Renal cortex interstitium (tissue), 11 donors: ENCODE results near the gene ANKRA2. TPM values are rescaled to one million over a fixed set of nuclear protein-coding genes. Genes with fewer than 3 reads are reported as not detected.
"Not testable (repeated sequence)": the region's sequence is repeated elsewhere in the genome, so short reads cannot be mapped to it uniquely, and the experiment has no call there.

ENCODE experiments used
- DNase-seq, 11 donors: peaks; one replicate each; pipeline ENCODE4 v3.0.0-alpha.2; 2013; ENCODE audit warnings: low read depth in 9 of 11, low spot score in 4 of 11; ENCODE audit errors: extremely low read depth in 1 of 11
- polyA plus RNA-seq, 3 donors: library from polyadenylated mRNA; unstranded; fragments of 120-200 nt; gene quantifications; one replicate each; pipeline ENCODE4 v1.2.1, GENCODE V29; 2013; ENCODE audit not compliant: insufficient read length in 3 of 3

ANKRA2 gene
- polyA plus RNA-seq, 3 donors: 34.8 to 57.2 (median 51.8) TPM

- no peak for DNase-seq
These were observed 41.6 kb downstream of the ANKRA2 start for GRCh38 chr5:73523861-73524260.

DNA sequence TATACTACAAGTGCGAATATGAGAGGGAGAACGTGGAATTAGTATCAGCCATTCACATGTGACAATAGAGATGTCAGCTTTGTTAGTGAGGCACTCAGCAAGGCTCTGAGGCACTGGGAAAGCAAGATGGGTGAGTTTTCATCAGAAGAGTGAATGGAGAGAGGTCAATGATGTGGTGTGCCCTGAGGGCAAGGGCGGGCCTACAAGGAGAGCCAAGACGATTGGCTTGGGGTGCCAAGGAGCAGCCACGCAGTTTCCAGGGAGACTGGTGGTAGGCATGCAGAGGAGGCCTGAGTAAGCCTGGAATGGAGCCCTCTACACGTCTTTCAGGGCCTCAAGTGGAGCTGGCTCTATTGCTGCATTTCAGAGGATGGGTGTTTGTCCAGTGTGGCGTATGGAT lies 42.5 kb downstream of the ANKRA2 start:
- no peak for DNase-seq

GRCh38 chr5:73519531-73520283 lies 45.7 kb downstream of the ANKRA2 start:
- peak in 8 of 11 donors; percentile 59 to 76 (median 67) for DNase-seq

DNA sequence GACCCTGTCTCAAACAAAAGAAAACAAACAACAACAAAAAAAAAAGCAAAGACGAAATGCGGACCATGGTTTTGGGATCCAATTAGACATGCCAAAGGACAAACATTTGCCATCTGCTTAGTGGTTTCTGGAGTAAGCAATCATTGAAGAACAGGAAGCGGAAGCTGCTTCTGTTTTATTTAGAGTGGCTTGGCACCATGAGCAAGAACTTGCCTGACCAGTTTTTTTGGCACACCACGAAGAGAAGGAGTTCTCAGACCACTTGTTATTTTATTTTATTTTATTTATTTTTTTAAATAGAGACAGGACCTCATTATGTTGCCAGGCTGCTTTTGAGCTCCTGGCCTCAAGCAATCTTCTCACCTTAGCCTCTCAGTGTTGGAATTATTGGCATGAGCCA lies 50.2 kb downstream of the ANKRA2 start:
- DNase-seq: no peak

DNA sequence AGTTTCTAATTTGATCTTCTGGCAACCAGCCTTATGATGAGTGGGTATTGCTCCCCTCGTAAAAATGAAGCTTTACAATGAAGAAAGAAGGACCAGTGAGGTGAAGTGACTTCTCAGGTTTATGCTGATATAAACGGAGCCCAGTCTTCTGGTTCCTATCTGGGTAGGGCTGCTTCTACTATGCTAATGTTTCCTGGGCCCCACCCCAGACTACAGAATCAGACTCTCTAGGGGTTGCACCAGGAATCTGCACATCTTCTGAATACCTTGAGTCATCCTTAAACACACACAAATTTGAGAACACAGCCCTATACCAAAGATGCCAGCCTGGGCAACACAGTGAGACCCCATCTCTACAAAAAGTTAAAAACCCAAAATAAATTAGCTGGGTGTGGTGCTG lies 51.0 kb downstream of the ANKRA2 start:
- DNase-seq: no peak

- DNase-seq: no peak
These were observed 51.4 kb downstream of the ANKRA2 start for GRCh38 chr5:73513996-73514395.

GRCh38 chr5:73508521-73508920 lies 56.9 kb downstream of the ANKRA2 start:
- DNase-seq: not testable (repeated sequence)

- DNase-seq: no peak
These were observed 58.4 kb downstream of the ANKRA2 start for GRCh38 chr5:73507062-73507461.

DNA sequence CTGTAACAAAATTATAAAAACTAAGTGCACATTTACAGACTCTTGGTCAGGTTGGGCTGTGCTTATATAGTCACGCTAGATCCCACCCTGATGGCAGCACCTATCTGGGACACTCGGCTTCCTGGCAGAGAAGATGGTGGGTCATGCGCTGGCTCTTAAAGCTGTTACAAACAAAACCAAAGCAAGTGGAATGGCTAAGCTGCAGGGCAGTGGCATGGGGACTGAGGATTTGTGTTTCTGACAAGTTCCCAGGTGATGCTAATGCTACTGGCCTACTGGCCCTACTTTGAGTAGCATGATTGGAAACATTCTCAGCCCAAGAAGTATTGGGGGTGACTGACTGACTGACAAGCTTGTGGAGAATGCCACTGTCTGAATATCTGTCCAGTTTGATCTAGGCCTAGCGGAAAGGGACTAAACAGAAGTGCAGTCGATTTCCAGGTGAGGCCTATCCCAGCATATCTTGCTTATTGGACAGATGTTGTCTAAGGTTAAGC lies 58.9 kb downstream of the ANKRA2 start:
- no peak for DNase-seq

Other genes with a start within 250 kb of the ANKRA2 start
- 10 to 100 TPM; 11.5 to 16.4 (median 12.7) TPM for gene FOXD1, start 116.9 kb downstream of the ANKRA2 start, polyA plus RNA-seq
- gene BTF3, start 67.2 kb downstream of the ANKRA2 start, polyA plus RNA-seq: 1,000 to 10,000 TPM in 2 of 3 donors, 100 to 1,000 TPM in 1; 858 to 1,111 (median 1,033) TPM
- gene UTP15, start 104 bp upstream of the ANKRA2 start, polyA plus RNA-seq: 10 to 100 TPM; 12.3 to 16.5 (median 16.3) TPM
- gene ARHGEF28, start 60.6 kb upstream of the ANKRA2 start, polyA plus RNA-seq: 10 to 100 TPM; 40.8 to 70.9 (median 52.7) TPM